ENCODE results near the gene DPH1. TPM values are rescaled to one million over a fixed set of nuclear protein-coding genes. Genes with fewer than 3 reads are reported as not detected.
A peak's percentile ranks its signal among the peaks of the same experiment; 100 is the strongest.

Gene DPH1
- total and polyA plus RNA-seq, 2 of the 4 experiments (the other 2 are of a cell fraction), result 24.4 to 49.9 TPM

DNA sequence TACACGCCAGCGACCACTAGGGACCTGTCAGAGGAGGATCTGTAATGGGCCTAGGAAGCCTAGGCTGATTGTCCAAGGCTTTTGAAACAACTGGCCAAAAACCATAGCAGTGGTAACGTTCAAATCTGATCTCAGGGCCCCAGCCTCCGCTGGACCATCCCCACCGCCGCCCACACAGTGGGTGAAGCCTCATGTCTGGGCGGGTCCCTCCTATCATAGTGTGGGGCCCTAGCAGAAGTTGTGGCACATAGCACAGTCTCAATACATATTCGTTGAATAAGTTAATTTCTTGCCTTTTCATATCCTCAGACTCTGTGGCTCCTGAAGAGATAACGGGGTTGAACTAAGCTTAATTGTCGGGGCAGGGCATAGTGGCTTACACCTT, 818 bp downstream of the DPH1 start:
- dilution Hi-C loops (cut with HindIII; ENCODE audit: low sequenced_read_pairs, unreplicated experiment) (no loop called here), intact Hi-C loops (cut with micrococcal nuclease) (loop anchor here (1.0 to 5.0 kb wide), 2 partner anchors 148 to 453 kb away; no protein-coding TSS in a partner anchor), in situ Hi-C loops (cut with MboI; ENCODE audit: low sequenced_read_pairs) (loop anchor here (25.0 kb wide), 1 partner anchor 318 kb away; the partner anchor contains the start of genes TLCD2 and WDR81)
- H3K79me1 ChIP-seq (ENCODE audit: low read depth in 1 of 2, low read length in 2 of 2), result peaks cover 17 to 44% of the 10 kb centered on the region in 2 experiments
- BruUV-seq (replicated peaks), result no TSS peak
- peak overlapping the region; percentile 70 for H3K4me2 ChIP-seq (ENCODE audit: low read depth, low read length)
- H3K36me3 ChIP-seq (ENCODE audit: control insufficient read depth, insufficient read depth, low read length), result peaks cover 6% of the 10 kb centered on the region
- ATAC-seq (ENCODE audit: low read depth) (no peak), DNase-seq (no peak)
- no peak overlapping the region for H3K18ac ChIP-seq (ENCODE audit: low read depth, low read length)
- H4K20me1 ChIP-seq (ENCODE audit: insufficient read depth, low read length), result peaks cover 3% of the 10 kb centered on the region; the same call in 1 of the 2 replicates
- H3K9me1 ChIP-seq (ENCODE audit: insufficient read depth, low read length), result peaks cover 16% of the 10 kb centered on the region
- TF ChIP-seq ELK1 (IDR thresholded peaks at IDR 0.05; ENCODE audit: borderline replicate concordance, low read depth, low read length) (no peak), RAD21 (IDR thresholded peaks at IDR 0.05; ENCODE audit: low read length) (peak; percentile 74), FOS (IDR thresholded peaks at IDR 0.05; ENCODE audit: low read depth, low read length) (no peak), RCOR1 (IDR thresholded peaks at IDR 0.05; ENCODE audit: insufficient replicate concordance, low read length) (no peak)
- TF ChIP-seq, protein P1, sequence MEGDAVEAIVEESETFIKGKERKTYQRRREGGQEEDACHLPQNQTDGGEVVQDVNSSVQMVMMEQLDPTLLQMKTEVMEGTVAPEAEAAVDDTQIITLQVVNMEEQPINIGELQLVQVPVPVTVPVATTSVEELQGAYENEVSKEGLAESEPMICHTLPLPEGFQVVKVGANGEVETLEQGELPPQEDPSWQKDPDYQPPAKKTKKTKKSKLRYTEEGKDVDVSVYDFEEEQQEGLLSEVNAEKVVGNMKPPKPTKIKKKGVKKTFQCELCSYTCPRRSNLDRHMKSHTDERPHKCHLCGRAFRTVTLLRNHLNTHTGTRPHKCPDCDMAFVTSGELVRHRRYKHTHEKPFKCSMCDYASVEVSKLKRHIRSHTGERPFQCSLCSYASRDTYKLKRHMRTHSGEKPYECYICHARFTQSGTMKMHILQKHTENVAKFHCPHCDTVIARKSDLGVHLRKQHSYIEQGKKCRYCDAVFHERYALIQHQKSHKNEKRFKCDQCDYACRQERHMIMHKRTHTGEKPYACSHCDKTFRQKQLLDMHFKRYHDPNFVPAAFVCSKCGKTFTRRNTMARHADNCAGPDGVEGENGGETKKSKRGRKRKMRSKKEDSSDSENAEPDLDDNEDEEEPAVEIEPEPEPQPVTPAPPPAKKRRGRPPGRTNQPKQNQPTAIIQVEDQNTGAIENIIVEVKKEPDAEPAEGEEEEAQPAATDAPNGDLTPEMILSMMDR (conservative IDR thresholded peaks at IDR 0.05; ENCODE audit: low read depth, low read length), result peak; percentile 66
- peak overlapping the region; percentile 66 for H3K4ac ChIP-seq (ENCODE audit: low read depth, low read length)
- H2AFZ ChIP-seq (replicated peaks; ENCODE audit: low read length, poor library complexity), result peak overlapping the region; percentile 67
- no CpG with 5 or more reads among the region's 10 CpGs for WGBS, 2 experiments (ENCODE audit: extremely low coverage in 2 of 2, insufficient read length in 1 of 2)
- H3K27me3 ChIP-seq (ENCODE audit: control insufficient read depth, insufficient read depth, low read length), result peaks cover 10% of the 10 kb centered on the region
- peak overlapping the region; percentile 86 for H2AK9ac ChIP-seq (replicated peaks; ENCODE audit: low read depth, low read length, poor library complexity)
- no peak overlapping the region for H3K56ac ChIP-seq (ENCODE audit: extremely low read depth, insufficient read depth, low read length)
- H3K4me1 ChIP-seq (ENCODE audit: control insufficient read depth, insufficient read depth, low read length), result peaks cover 17% of the 10 kb centered on the region
- no peak overlapping the region for H2BK20ac ChIP-seq (ENCODE audit: low read depth, low read length)
- POLR2A ChIA-PET (ENCODE audit: unreplicated experiment), result no interaction called here
- no peak overlapping the region for H3K14ac ChIP-seq (replicated peaks; ENCODE audit: low read depth, low read length)
- peak overlapping the region; percentile 59 for H2AK5ac ChIP-seq (ENCODE audit: low read depth, low read length)
- H2BK15ac ChIP-seq (ENCODE audit: low read depth, low read length), result no peak overlapping the region; the same call in 2 of the 3 replicates
- H3K9ac ChIP-seq (ENCODE audit: low read depth, low read length), result peak overlapping the region; percentile 55
- 0 out of 2 replicates have a peak overlapping the region, but pooled peaks have one; percentile 2 for H3K23ac ChIP-seq (ENCODE audit: low read depth, low read length)
- H4K8ac ChIP-seq (ENCODE audit: low read depth in 2 of 2, low read length in 2 of 2), result peak overlapping the region in 1 of 2 experiments; percentile 51; a peak in 1 of 4 replicates
- H4K5ac ChIP-seq (ENCODE audit: low read depth, low read length), result no peak overlapping the region; the same call in 1 of the 2 replicates
- H3K27ac ChIP-seq (ENCODE audit: insufficient read depth, low read length), result peak overlapping the region; percentile 37
- H2BK120ac ChIP-seq (ENCODE audit: low read depth, low read length), result no peak overlapping the region
- no peaks in the 10 kb centered on the region for H3K9me3 ChIP-seq (ENCODE audit: control insufficient read depth, insufficient read depth, low read length)
- peak overlapping the region; percentile 5; the same call in 1 of the 2 replicates for H4K91ac ChIP-seq (ENCODE audit: insufficient read depth, low read depth, low read length)
- H3K4me3 ChIP-seq (ENCODE audit: insufficient read depth, low read depth, low read length), result peak overlapping the region; percentile 68
- CTCF ChIA-PET, result interaction anchor here (1.0 kb wide), 1 partner anchor 122 kb away, joined by 4 read pairs; no protein-coding TSS in a partner anchor
- H2BK5ac ChIP-seq (ENCODE audit: low read depth, low read length, poor library complexity, severe bottlenecking), result peak overlapping the region; percentile 40
